ENCODE measurements around the gene PRDM16.

Gene PRDM16

GRCh38 chr1:3183411-3183810, 114.4 kb downstream of the PRDM16 start:
- no peak for DNase-seq (ENCODE audit: low read depth)

GRCh38 chr1:3183813-3184212, 114.8 kb downstream of the PRDM16 start:
- DNase-seq (ENCODE audit: low read depth), result no peak

GRCh38 chr1:3184666-3185065, 115.7 kb downstream of the PRDM16 start:
- DNase-seq (ENCODE audit: low read depth), result no peak

GRCh38 chr1:3185896-3186525, 117.0 kb downstream of the PRDM16 start:
- DNase-seq (ENCODE audit: low read depth), result no peak

- no peak for DNase-seq (ENCODE audit: low read depth)
Observed at GRCh38 chr1:3186526-3186921, 117.5 kb downstream of the PRDM16 start.

- DNase-seq (ENCODE audit: low read depth), result no peak
Observed at GRCh38 chr1:3187415-3188149, 118.6 kb downstream of the PRDM16 start.

GRCh38 chr1:3188150-3188971, 119.4 kb downstream of the PRDM16 start:
- DNase-seq (ENCODE audit: low read depth), result no peak

GRCh38 chr1:3190256-3191041, 121.4 kb downstream of the PRDM16 start:
- DNase-seq (ENCODE audit: low read depth), result no peak

- no peak for DNase-seq (ENCODE audit: low read depth)
Observed at GRCh38 chr1:3192361-3192760, 123.4 kb downstream of the PRDM16 start.

- DNase-seq (ENCODE audit: low read depth), result no peak
Observed at GRCh38 chr1:3192825-3193224, 123.8 kb downstream of the PRDM16 start.

- no peak for DNase-seq (ENCODE audit: low read depth)
Observed at GRCh38 chr1:3193811-3194210, 124.8 kb downstream of the PRDM16 start.

GRCh38 chr1:3194760-3195479, 125.9 kb downstream of the PRDM16 start:
- no peak for DNase-seq (ENCODE audit: low read depth)

- no peak for DNase-seq (ENCODE audit: low read depth)
Observed at GRCh38 chr1:3195480-3195815, 126.4 kb downstream of the PRDM16 start.

- no peak for DNase-seq (ENCODE audit: low read depth)
Observed at GRCh38 chr1:3195966-3196515, 127.0 kb downstream of the PRDM16 start.

GRCh38 chr1:3196577-3197245, 127.7 kb downstream of the PRDM16 start:
- no peak for DNase-seq (ENCODE audit: low read depth)

GRCh38 chr1:3197781-3198316, 128.8 kb downstream of the PRDM16 start:
- DNase-seq (ENCODE audit: low read depth), result no peak

- DNase-seq (ENCODE audit: low read depth), result no peak
Observed at GRCh38 chr1:3198371-3199271, 129.6 kb downstream of the PRDM16 start.

- no peak for DNase-seq (ENCODE audit: low read depth)
Observed at GRCh38 chr1:3204725-3205124, 135.7 kb downstream of the PRDM16 start.

GRCh38 chr1:3205815-3206214, 136.8 kb downstream of the PRDM16 start:
- no peak for DNase-seq (ENCODE audit: low read depth)

Measured in stimulated activated CD8-positive, alpha-beta memory T cell treated with anti-CD3 and anti-CD28 coated beads, Interleukin-15, amount 100 ng/mL, for 24 hours (primary cell).